GM18951 (cell line): ENCODE measurements around the gene SMNDC1.
"Not testable (repeated sequence)": the region's sequence is repeated elsewhere in the genome, so short reads cannot be mapped to it uniquely, and the experiment has no call there.

Experiments
- POLR2A ChIP-seq: IDR thresholded peaks from 4 replicates; pipeline ENCODE4 v1.6.1; 2011; ENCODE audit warnings: mild to moderate bottlenecking; ENCODE audit not compliant: insufficient read length, insufficient read depth; ENCODE audit errors: extremely low read depth
- in situ Hi-C: fragments of 300-500 bp; cut with MboI; formaldehyde crosslinking; loops from one replicate; pipeline ENCODE4 v1.12.0; 2022; ENCODE audit warnings: low sequenced_read_pairs, mixed read lengths, inconsistent platforms; ENCODE audit not compliant: unreplicated experiment

Gene SMNDC1

GRCh38 chr10:110337401-110337800, 32.7 kb upstream of the SMNDC1 start:
- TF ChIP-seq POLR2A: no peak
- in situ Hi-C loops: no loop called here

- TF ChIP-seq POLR2A: no peak
- in situ Hi-C loops: no loop called here
Observed at GRCh38 chr10:110336111-110336721, 31.5 kb upstream of the SMNDC1 start.

- TF ChIP-seq POLR2A: no peak
- in situ Hi-C loops: no loop called here
Observed at GRCh38 chr10:110335314-110336064, 30.8 kb upstream of the SMNDC1 start.

- in situ Hi-C loops: no loop called here
- no peak for TF ChIP-seq POLR2A
Observed at GRCh38 chr10:110334061-110334656, 29.4 kb upstream of the SMNDC1 start.

GRCh38 chr10:110331226-110331795, 26.6 kb upstream of the SMNDC1 start:
- in situ Hi-C loops: not testable (repeated sequence)

GRCh38 chr10:110330675-110331074, 26.0 kb upstream of the SMNDC1 start:
- in situ Hi-C loops: no loop called here
- no peak for TF ChIP-seq POLR2A

GRCh38 chr10:110327262-110327914, 22.7 kb upstream of the SMNDC1 start:
- no peak for TF ChIP-seq POLR2A
- in situ Hi-C loops: no loop called here

- in situ Hi-C loops: no loop called here
Observed at GRCh38 chr10:110326351-110327032, 21.8 kb upstream of the SMNDC1 start.

GRCh38 chr10:110324805-110325280, 20.1 kb upstream of the SMNDC1 start:
- in situ Hi-C loops: no loop called here
- TF ChIP-seq POLR2A: no peak

More at GRCh38 chr10:110326351-110327032, 21.8 kb upstream of the SMNDC1 start:
- TF ChIP-seq POLR2A: no peak

- no peak for TF ChIP-seq POLR2A
Observed at GRCh38 chr10:110324201-110324804, 19.6 kb upstream of the SMNDC1 start.

GRCh38 chr10:110323503-110323902, 18.8 kb upstream of the SMNDC1 start:
- in situ Hi-C loops: no loop called here
- TF ChIP-seq POLR2A: no peak

More at GRCh38 chr10:110324201-110324804, 19.6 kb upstream of the SMNDC1 start:
- in situ Hi-C loops: no loop called here

GRCh38 chr10:110321869-110322620, 17.3 kb upstream of the SMNDC1 start:
- in situ Hi-C loops: no loop called here
- no peak for TF ChIP-seq POLR2A
